Esophagus squamous epithelium (tissue), 5 donors: ENCODE measurements around the gene UBAC2. TPM values are rescaled to one million over a fixed set of nuclear protein-coding genes. Genes with fewer than 3 reads are reported as not detected.
A peak's percentile ranks its signal among the peaks of the same experiment; 100 is the strongest.

ENCODE experiments used
- DNase-seq: peaks from one replicate; lab custom pipeline; 2025; lab: John Stamatoyannopoulos, UW
- H3K27ac ChIP-seq, 4 donors: fragments of 200-600 bp; sonication (generic); one replicate each; pipeline ENCODE4 v1.5.1; 2016 to 2019; ENCODE audit warnings: mild to moderate bottlenecking in 1 of 4
- H3K27me3 ChIP-seq, 4 donors: fragments of 200-600 bp; sonication (generic); 1 replicate in 3 of 4; 2 replicates in 1 of 4; pipeline versions ENCODE4 v1.5.1 to v1.6.0; 2017 to 2021; ENCODE audit warnings: antibody characterized with exemption in 1 of 4
- H3K36me3 ChIP-seq, 3 donors: fragments of 200-600 bp; sonication (generic); one replicate each; pipeline ENCODE4 v1.5.1; 2016 to 2019
- H3K4me1 ChIP-seq, 3 donors: fragments of 200-600 bp; sonication (generic); one replicate each; pipeline ENCODE4 v1.5.1; 2017 to 2019
- H3K4me3 ChIP-seq, 4 donors: fragments of 200-600 bp; sonication (generic); 1 replicate in 3 of 4; 2 replicates in 1 of 4; pipeline ENCODE4 v1.5.1; 2016 to 2019; ENCODE audit warnings: mild to moderate bottlenecking in 2 of 4, moderate library complexity in 1 of 4
- H3K9me3 ChIP-seq, 3 donors: fragments of 200-600 bp; sonication (generic); one replicate each; pipeline ENCODE4 v1.5.1; 2016 to 2019
- POLR2A ChIP-seq, 4 donors: fragments of 450-650 bp; IDR thresholded peaks; one replicate each; pipeline ENCODE4 v1.6.1; 2017; ENCODE audit warnings: antibody characterized with exemption in 4 of 4, mild to moderate bottlenecking in 4 of 4, moderate library complexity in 3 of 4
- WGBS, 2 donors: methylation state at CpG; one replicate each; pipeline ENCODE4 v1.1.5; 2018; 5-methylcytosine and 5-hydroxymethylcytosine counted together
- intact Hi-C: fragments of 100-400 bp; cut with DNase I; formaldehyde crosslinking; loops from one replicate; pipeline ENCODE4 v1.15.0; 2022
- total RNA-seq, 4 donors: library from RNA; depleted of rRNA; stranded (reverse); fragments of >200 nt; gene quantifications; one replicate each; pipeline ENCODE4 v1.1.0, GENCODE V29; 2016
- TF ChIP-seq, protein P1 (sequence below), 6 experiments: fragments of 450-650 bp in 4 of 6; fragments of 200-600 bp in 2 of 6; sonication (generic) in 2 of 6; IDR thresholded peaks; one replicate each; pipeline ENCODE4 v1.5.1; 2016 to 2019; ENCODE audit warnings: antibody characterized with exemption in 6 of 6, mild to moderate bottlenecking in 4 of 6, moderate library complexity in 4 of 6
- donor health status: DM: yes; HTN: yes; CAD: no.

UBAC2 gene
- total RNA-seq, 4 donors from 2014 or later: 60.8 to 84.6 (median 75.0) TPM

DNA sequence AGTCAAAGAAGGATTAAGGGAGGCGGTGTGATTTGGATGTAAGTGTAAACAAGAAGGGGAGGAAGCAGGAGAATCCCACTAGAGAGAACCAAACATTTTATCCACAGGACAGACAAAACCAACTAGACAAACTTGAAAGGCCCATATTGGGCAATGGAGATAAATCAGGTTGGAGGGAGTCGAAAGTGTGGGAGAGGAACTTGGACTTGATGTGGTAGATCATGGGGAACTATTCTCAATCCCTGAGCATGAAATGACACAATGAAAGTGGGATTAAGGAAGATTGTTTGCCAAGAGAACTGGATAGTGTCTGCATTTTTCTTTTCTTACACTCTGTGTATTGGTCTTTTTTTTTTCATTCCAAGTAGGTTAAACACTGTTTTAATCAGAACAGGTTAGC is 88.6 kb downstream of the UBAC2 start:
- Histone ChIP-seq H3K4me1 (peaks cover 18 to 81% (median 40%) of the 10 kb centered on the region in 3 donors), H3K27ac (peak overlapping the region; percentile 68 to 84 (median 75)), H3K27me3 (no peaks in the 10 kb centered on the region), H3K9me3 (no peaks in the 10 kb centered on the region), H3K4me3 (no peak overlapping the region), H3K36me3 (peaks cover 0 to 8% (median 0%) of the 10 kb centered on the region in 3 donors)
- 30 to 40% methylated on average over 2 of the region's 2 CpGs for WGBS, 2 donors
- intact Hi-C loops: no loop called here
- DNase-seq: no peak
- TF ChIP-seq, protein P1, sequence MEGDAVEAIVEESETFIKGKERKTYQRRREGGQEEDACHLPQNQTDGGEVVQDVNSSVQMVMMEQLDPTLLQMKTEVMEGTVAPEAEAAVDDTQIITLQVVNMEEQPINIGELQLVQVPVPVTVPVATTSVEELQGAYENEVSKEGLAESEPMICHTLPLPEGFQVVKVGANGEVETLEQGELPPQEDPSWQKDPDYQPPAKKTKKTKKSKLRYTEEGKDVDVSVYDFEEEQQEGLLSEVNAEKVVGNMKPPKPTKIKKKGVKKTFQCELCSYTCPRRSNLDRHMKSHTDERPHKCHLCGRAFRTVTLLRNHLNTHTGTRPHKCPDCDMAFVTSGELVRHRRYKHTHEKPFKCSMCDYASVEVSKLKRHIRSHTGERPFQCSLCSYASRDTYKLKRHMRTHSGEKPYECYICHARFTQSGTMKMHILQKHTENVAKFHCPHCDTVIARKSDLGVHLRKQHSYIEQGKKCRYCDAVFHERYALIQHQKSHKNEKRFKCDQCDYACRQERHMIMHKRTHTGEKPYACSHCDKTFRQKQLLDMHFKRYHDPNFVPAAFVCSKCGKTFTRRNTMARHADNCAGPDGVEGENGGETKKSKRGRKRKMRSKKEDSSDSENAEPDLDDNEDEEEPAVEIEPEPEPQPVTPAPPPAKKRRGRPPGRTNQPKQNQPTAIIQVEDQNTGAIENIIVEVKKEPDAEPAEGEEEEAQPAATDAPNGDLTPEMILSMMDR (IDR thresholded peaks at IDR 0.05): no peak
- no peak for TF ChIP-seq POLR2A (IDR thresholded peaks at IDR 0.05)

DNA sequence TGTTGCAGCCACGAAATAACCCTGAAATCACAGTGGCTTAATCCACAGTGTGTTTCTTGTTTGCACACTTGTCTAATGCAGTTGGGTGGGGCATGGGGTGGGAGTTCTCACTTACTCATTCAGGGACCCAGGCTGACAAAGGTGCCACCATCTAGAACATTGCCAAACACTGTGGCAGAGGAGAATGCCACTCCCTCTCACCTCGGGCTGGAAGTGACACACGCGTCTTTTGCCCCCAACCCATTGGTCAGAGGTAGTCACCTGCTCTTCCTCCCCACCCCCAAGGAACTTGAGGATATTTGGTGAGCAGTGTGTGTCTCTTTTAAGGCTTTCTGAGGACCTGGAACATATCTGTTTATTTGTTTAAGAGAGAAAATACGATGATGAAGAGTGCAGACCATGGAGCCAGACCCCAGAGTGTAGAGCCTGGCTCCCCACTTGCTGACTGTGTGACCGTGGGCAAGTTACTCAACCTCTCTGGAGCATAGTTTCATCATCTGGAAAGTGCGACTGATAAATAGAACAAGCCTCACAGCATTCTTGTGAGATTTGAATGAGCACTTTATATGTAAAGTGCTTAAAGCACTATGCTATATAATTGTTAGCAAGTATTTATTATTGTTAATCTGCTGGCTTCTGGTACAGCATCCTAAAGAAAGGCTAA is 89.2 kb downstream of the UBAC2 start:
- intact Hi-C loops: no loop called here
- H3K4me3 ChIP-seq: no peak overlapping the region
- TF ChIP-seq, protein P1 (IDR thresholded peaks at IDR 0.05): no peak
- TF ChIP-seq POLR2A (IDR thresholded peaks at IDR 0.05): no peak
- DNase-seq: no peak
- H3K9me3 ChIP-seq: no peaks in the 10 kb centered on the region
- 50 to 52% methylated on average over 7 of the region's 7 CpGs for WGBS, 2 donors
- H3K27me3 ChIP-seq: no peaks in the 10 kb centered on the region
- peaks cover 0 to 8% (median 0%) of the 10 kb centered on the region in 3 donors for H3K36me3 ChIP-seq
- H3K27ac ChIP-seq: peak overlapping the region; percentile 53 to 84 (median 75)
- H3K4me1 ChIP-seq: peaks cover 18 to 79% (median 40%) of the 10 kb centered on the region in 3 donors

DNA sequence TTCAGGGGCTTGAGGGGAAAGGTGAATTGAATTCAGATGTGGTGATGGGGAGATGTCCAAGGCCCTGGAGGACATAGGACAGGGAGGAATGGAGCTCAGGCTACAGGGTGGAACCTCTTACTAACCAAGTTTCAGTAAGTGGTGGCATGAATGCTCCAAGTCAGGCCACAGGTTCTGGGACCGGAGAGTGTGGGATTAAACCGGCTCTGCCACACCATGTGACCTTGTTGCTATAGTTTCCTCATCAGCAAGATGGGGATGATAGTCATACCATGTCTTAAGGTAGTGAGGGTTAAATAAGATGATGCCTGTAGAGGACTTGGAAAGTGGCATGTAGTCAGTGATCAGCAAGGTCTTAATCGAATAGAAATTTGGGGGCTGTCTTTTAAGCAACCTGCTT is 90.2 kb downstream of the UBAC2 start:
- intact Hi-C loops: no loop called here
- no peak for TF ChIP-seq POLR2A (IDR thresholded peaks at IDR 0.05)
- TF ChIP-seq, protein P1 (IDR thresholded peaks at IDR 0.05): no peak
- Histone ChIP-seq H3K27ac (peak overlapping the region in 3 of 4 donors; percentile 72 to 84 (median 78)), H3K9me3 (no peaks in the 10 kb centered on the region), H3K27me3 (no peaks in the 10 kb centered on the region), H3K36me3 (peaks cover 0 to 8% (median 0%) of the 10 kb centered on the region in 3 donors), H3K4me3 (no peak overlapping the region), H3K4me1 (peaks cover 18 to 73% (median 30%) of the 10 kb centered on the region in 3 donors)
- no peak for DNase-seq
- WGBS, 2 donors: 59 to 63% methylated on average over 3 of the region's 3 CpGs

DNA sequence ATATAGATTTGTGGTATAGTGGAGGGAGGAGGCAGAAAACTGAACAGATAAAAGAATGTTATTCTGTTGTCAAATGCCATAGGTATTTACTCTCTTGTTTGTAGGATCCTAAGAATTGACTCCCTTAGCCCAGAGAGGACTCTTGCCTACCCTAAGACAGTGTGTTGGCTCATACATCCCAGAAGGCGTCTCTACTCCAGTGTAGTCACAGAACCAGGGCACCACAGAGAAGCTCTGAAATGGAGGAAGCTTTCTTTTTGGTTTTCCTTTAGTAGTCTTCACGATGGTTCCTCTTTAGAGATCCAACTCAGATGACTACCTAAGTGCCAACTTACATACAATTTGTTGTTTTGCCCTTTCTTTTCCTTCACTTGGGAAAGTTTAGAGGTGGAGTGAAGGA is 92.5 kb downstream of the UBAC2 start:
- Histone ChIP-seq H3K27me3 (no peaks in the 10 kb centered on the region), H3K27ac (no peak overlapping the region), H3K4me1 (peaks cover 2 to 50% (median 15%) of the 10 kb centered on the region in 3 donors), H3K4me3 (no peak overlapping the region), H3K9me3 (no peaks in the 10 kb centered on the region), H3K36me3 (peaks cover 0 to 8% (median 0%) of the 10 kb centered on the region in 3 donors)
- 68 to 83% methylated on average over 2 of the region's 2 CpGs for WGBS, 2 donors
- intact Hi-C loops: no loop called here
- no peak for DNase-seq
- TF ChIP-seq, protein P1 (IDR thresholded peaks at IDR 0.05): no peak
- no peak for TF ChIP-seq POLR2A (IDR thresholded peaks at IDR 0.05)

DNA sequence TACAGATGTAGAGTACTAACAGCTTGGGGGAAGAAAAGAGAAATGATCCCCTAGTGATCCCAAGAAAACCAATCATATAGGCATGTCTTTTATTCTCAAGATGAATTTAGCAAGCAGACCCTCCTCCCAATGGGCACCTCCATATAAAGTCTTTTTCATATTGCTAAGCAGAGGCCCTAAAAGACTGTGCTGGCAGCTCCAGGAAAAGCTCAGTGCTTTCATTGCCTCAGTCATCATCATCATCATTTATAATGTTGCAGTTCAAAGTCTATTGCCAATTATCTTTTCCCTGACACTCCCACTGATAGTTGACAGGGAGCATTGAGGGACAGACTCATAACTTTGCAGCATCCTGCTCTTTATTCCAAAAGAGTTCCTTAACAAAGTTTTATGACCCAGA is 93.5 kb downstream of the UBAC2 start:
- TF ChIP-seq, protein P1 (IDR thresholded peaks at IDR 0.05): no peak
- TF ChIP-seq POLR2A (IDR thresholded peaks at IDR 0.05): no peak
- H3K27me3 ChIP-seq: no peaks in the 10 kb centered on the region
- intact Hi-C loops: no loop called here
- no peak overlapping the region for H3K4me3 ChIP-seq
- H3K27ac ChIP-seq: no peak overlapping the region
- peaks cover 0 to 8% (median 0%) of the 10 kb centered on the region in 3 donors for H3K36me3 ChIP-seq
- no peak for DNase-seq
- H3K4me1 ChIP-seq: peaks cover 0 to 43% (median 5%) of the 10 kb centered on the region in 3 donors
- H3K9me3 ChIP-seq: no peaks in the 10 kb centered on the region
